HG03025 (cell line): ENCODE measurements around the gene ERC2.

ENCODE experiments used
- ATAC-seq: cut with Tn5 transposase; IDR thresholded peaks from one replicate; pipeline ENCODE4 v1.9.1; 2021; ENCODE audit warnings: mild to moderate bottlenecking, moderate library complexity; ENCODE audit not compliant: unreplicated experiment, low FRiP score

ERC2 gene

DNA sequence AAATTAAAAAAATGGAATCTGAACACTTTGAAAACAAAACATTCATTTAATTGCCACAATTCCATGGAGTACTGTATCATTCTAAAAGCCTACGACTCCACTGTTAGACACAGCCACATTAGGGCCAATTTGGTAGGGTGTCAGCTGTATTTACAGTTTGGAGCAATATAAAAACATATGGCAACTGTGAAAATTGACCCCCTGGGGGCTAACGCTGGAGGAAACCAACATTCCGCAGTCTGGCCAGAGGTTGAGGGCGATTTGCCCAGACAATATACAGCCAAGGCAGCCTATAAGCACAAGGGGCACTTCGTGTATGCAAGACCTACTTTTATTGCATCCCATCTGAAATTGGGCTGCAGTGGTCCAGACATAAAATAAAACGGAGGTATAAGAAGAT is 504.7 kb downstream of the ERC2 start:
- no peak for ATAC-seq

DNA sequence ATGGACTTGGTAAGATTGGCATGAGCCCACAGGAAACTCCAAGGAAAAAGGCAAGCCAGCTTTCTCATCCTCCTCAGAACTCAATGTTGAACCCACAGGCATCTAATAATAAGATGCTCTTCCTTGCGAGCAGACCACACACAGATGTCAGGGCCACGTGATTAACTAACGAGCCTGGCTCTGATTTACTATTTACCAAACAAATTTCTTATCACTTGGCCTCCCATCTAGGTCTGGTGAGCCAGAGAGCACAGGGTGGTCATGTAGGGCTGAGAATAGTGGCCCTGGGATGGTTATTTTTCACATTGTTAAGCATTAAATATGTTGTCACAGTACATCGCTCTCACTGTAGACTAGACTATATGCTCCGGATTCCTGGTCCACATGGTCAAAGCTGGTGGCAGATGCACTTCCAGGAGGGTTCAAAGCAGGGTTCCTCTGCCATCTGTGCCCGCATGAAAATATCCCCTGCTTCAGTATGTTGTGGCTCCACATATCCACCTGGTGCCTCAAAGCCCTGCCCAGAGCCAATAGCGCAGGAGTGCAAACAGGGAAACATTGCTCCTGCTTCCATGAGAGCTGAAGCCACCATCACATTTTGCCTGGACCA is 508.7 kb downstream of the ERC2 start:
- no peak for ATAC-seq

DNA sequence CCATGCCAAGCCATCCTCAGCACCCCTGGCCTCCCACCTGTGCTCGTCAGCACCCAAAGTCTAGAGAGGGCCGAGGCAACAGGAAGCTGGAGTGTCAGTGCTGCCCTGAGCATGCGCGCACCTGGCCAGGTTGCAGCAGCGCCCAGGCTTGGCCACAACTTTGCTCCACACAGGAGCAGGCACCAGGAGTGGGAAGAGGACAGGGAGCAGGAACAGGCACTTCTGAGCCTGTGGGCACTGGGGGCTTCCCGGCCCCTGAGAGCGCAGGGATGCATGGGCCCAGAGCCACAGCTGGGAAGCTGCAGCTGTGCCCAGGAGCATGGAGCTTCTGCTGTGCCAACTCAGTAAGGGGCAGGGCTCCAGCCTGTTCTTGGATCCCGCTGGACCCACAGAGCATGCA is 509.7 kb downstream of the ERC2 start:
- ATAC-seq = no peak

DNA sequence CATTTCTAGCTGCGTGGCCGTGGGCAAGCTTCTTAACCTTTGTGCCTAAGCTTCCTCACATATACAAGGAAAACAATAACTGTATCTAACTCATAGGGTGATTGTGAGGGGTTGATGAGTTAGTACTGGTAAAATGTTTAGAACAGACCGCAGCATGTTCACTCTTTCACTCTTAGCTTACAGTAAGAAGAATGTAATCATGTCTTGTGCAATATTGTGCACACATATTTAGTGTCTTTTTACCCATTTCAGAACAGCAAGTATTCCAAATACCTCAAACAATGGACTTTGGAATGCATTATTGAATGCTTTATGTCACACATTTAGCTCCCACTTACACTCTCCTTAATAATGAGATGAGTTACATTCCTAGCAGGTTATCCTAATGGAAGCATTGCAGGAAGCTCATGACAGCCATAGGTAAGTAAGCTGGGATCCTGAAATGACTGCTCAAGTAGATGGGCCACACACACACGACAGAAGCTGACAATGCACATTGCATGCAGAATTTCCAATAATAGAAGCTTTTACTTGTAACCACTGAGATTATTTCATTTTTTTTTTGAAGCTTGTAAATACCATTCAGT is 512.3 kb downstream of the ERC2 start:
- no peak for ATAC-seq

DNA sequence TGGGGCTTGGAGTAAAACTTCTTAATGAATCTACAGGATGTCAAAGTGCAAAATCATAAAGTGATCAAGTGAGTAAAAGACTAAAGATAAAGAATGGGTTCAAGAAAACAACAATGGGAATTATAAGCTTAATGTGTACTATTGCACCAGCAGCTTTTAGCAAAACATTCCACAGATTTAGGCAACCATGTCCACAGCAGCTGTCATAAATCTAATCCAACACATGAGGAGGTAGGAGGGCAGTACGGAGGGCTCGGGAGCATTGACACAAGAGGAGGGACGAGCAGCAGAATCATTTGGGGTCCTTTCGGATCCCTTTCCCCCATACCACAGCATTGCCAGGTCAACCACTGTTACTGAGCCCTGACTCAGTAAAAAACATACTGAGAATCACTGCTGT is 516.9 kb downstream of the ERC2 start:
- ATAC-seq = no peak

DNA sequence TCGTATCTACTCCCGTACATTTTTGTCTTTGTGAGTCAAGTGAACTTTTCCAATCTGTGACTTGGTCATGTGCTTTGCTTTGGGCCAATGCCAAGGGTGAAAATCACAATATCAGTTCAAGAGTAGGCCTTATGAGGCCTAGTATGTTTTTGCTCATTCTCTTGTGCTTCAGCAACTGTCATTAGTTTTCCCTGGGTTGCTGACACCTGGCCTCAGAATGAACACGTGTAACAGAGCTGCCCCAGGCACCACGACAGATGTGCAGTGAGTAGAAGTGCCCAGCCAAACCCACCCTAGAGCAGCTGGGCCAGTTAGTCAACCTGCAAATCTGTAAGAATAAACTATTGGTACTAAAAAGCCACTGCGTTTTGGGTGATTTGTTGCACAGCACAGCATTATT is 520.9 kb downstream of the ERC2 start:
- ATAC-seq = no peak

DNA sequence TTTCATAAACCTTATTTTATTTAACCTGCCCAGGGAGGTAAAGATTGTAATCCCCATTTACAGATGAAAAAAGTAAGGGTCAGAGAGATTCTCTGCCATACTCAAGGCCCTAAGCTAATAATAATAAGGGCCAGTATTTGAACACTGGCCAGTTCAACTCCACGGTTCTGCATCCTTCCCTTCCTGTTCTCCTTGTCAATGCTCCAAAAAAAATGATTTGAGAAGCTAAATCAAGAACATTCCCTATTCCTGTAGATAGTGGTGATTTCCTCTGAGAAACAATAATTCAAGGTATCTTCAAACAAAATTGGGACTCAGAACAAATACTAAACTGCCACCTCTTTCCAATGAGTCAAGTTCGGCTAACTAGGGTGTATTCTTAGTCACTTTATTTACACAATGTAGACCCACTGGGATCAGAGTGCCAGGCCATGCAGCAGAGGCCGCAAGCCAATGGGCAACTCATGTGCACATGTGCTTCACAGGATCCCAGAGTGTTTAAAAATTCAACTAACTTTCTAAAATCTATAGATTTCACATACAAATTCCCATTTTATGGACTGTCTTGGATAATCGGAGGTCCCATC is 521.6 kb downstream of the ERC2 start:
- ATAC-seq = no peak

DNA sequence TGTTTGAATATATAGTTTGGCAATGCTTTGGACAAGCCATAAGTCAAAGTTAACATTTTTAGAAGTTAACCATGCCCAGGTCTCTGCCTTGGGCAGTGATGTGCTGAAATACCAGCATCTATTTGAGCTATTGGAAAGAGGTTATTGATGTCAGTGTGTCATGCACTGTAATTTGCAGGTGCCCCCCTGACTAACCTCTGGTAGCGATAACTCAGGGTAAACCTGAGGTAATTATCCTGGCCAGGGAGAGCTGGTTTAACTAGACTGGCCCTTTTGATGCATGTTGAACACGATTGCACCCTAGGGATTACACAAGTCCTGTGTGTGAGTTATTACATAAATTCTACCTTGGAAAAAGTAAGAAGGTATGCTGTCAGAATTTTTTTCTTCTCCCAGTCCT is 525.4 kb downstream of the ERC2 start:
- ATAC-seq = no peak

DNA sequence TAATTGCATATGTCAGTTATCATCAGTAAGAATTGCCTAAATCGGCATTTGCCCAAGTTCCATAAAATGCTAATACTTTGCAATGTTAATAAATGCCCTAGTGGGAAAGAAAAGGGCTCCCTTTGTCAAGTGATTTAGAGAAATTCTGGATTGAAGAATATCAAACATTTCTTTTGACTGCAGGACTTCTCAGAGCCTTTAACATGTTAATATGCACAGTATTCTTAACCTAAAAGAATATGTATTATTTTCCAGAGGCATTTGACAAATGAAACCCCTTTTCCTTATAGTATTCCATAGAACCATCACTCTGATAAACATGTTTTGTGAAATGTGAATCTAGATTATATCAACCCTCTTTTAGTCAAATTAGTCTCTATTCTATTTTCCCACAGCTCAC is 529.0 kb downstream of the ERC2 start:
- ATAC-seq = no peak

DNA sequence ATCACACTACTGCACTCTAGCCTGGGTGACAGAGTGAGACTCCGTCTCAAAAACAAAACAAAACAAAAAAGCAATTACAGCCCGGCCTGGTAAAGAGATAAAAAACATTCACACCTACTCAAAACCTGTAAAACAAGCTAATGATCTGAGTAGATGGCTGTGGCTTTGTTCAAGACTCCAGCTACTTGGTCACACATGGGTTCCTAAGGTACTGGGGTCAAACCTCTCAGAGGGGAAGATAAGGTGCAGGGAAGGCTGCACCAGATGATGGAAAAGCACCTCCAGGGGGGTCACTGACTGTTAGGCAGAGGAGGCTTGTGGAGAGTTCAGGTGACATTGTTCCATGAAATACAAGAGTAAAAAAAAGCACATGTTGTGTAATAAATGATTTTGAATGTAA is 531.0 kb downstream of the ERC2 start:
- ATAC-seq = no peak

DNA sequence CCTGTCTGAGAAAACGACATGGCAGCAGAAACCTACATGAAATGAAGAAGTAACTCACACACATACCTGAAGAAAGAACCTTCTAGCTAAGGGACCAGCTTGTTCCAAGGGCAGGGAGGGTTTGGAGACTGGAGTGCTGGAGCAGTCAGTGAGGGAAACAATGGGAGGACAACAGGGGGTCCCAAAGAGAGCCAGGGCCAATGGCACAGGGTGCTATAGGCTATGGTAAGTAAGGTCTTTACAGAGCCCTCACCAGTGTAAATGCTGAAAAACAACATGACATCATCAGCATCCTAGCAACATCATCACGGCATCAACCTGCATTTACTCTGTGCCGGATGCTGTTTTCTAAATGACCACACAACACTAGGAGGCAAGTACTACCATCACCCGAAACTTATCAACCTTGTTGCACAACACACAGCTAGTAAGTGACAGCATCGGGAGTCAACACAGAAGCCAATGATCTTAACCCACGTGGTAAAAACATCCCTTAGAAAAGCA is 531.7 kb downstream of the ERC2 start:
- no peak for ATAC-seq

DNA sequence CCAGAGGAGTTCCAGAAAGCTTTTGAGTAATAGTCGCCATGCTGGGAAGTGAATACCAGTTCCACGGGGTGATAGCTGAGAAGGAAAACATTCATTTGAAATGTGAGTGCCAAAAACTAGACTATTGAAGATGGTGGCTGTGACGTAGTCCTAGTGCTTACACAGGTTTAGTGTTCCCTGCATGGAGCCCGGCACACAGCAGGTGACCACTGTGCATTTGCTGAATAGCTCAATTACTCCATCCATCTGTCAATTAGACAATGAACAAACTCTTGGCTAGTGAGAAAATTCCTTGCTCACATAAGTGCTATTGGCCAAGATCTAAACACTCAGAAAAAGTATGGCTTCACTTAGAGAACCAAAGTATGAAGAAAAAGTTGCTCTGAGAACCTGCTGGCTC is 533.0 kb downstream of the ERC2 start:
- ATAC-seq = no peak

DNA sequence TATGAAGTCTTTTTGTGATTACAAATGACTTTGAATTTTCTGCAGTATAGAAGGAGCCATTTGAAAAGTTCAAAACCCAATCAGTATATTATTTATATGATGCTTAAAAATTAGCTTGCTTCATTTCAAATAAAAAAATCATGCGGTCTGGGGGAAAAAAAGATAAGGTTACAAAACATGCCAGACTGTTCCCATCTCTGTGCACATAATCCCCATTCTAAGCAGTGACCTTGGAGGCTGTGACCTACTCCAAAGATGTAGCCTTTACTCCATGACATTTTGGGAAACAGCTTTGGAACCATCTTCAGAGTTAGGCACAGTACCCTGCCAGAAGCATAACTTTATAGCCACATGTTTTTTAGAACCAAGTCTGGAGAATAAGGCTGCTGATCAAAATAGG is 533.5 kb downstream of the ERC2 start:
- ATAC-seq = no peak

DNA sequence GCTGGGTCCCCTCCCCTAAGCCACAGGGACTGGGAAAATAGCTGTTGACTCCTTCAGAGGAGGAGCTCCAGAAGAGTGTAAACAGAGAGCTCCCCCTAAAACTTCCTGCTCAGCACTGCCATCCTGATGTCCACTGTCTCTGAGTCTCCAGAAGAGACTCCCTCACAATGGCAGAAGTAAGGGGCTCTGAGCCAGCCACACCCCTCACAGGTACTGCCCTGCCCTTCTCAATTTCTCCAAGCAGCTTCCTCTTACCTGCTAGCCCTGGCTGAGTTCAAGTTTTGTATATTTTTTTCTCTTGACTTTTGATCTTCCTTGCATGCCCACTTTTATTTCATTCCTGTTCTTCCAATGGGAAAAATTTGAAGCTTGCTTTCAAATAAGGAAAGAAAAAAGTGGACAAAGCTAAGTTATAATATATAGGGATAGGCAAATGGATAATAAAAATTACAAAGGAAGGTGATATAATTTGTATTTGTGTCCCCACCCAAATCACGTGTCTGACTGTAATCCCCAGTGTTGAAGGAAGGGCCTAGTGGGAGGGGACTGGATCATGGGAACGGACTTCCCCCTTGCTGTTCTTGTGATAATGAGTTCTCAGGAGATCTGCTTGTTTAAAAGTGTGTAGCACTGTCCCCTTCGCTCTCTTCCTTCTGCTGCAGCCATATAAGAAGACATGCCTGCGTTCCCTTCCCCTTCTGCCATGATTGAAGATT is 539.0 kb downstream of the ERC2 start:
- ATAC-seq = no peak

DNA sequence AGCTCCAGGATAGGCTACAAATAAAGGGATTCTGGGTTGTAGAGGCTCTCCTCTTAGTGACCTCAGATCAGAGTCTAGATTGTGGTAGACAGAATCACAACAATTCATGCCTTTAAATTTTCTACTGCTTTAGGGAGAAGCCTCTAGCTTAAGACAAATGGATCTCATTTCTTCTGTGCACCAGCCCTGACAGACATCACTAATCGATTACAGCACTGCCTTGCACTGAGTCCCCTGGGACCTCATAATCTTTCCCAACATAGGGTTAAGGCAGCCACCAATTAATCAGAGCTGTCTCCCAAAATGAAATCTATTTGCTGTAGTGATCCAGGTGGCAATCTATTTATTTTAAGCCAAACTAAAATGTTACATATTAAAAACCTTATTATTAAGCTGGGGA is 544.6 kb downstream of the ERC2 start:
- ATAC-seq = no peak

DNA sequence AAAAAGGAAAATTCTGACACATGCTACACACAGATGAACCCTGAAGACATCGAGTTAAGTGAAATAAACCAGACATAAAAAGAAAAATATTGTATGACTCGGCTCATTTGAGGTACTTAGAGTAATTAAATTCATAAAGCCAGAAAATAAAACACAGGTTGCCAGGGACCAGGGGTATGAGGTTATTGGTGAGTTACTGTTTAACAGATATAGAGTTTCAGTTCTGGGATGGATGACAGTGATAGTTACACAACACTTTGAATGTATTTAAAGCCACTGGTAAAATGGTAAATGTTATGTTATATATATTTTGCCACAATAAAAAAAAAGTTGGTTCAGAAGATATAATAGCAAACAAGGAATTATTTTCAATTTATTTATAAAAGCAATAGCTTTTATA is 545.1 kb downstream of the ERC2 start:
- ATAC-seq = no peak

DNA sequence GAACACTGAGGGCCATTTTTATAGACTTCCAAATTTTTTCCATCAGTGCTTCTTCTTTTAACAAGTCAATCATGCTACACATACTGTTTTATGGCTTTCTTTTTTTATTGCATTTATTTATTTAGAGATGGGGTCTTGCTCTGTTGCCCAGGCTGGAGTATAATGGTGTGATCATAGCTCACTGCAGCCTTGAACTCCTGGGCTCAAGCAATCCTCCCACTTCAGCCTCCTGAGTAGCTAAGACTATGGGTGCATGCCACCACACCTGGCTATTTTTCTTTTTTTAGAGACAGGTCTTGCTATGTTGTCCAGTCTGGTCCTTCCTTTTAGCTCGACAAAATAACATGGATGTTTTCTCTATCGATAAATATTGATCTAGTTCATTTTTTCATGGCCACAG is 555.4 kb downstream of the ERC2 start:
- no peak for ATAC-seq

DNA sequence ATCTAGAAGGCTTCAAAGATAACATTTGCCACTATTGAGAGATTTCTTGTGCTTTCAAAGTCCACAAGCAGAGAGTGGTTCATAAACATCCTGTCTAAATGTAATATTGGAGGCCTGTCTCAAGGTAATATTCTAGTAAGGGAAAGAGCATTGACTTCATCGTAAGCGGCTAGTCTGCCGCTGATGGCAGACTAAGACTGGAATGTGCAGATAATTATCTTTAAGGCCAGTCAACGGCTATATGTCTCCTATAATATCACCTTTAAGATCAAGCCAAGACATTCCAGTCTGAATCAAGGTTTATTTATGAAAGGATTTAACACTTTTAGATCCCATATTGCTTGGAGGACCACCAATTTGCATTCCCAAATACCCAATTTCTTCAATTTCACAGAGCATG is 557.0 kb downstream of the ERC2 start:
- ATAC-seq = no peak

DNA sequence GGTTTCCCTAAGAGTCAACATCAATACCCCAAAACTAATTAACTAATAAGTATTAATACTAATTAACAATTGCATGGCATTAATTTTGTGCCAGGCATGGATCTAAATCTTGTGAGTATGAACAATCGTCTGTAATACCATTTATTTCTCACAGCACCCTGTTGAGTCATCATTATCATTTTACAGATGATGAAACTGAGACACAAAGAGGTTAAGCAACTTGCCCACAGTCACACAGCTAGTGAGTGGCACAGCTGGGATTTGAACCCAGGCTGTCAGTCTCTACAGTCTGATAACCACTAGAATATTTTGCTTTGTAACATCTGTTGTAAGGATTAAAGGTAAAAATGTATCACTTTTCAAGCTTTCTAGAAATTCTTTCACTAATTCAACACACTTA is 557.7 kb downstream of the ERC2 start:
- ATAC-seq = no peak

DNA sequence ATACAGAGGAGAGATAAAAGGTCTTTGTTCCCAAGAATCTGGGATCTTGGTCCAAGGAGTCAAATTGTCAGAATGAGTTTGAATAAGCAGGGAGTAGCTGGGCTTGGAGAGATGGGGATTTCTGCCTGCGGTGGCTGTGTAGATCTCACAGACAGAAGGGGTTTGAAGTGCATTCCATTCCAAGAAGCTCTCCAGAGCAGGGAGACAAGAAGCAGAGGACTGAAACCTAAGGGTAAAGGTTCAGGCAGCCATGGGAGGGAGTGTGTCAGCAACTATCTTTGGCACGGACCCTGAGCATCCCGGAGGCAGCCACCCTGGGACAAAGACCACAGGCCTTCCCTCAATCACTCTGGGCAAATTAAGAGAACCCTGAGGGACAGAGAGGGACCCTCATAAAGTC is 558.9 kb downstream of the ERC2 start:
- ATAC-seq = no peak

DNA sequence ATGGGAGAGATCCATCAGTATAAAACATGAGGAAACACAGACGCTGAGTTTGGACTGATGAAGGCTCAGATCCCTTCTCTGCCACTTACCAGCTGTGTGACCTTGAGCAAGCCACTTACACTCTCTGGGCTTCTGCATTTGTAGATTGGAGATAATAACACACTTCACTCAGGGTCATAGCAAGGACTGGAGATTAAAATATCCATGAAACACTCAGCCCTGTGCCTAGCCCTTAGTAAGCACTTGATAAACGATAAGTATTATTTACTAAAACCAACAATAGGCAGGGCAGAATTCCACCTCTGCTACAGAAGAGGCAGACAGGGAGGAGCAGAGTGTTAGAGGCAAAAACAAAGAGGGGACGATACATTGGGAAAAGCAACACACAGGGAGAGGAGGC is 560.7 kb downstream of the ERC2 start:
- ATAC-seq = no peak

DNA sequence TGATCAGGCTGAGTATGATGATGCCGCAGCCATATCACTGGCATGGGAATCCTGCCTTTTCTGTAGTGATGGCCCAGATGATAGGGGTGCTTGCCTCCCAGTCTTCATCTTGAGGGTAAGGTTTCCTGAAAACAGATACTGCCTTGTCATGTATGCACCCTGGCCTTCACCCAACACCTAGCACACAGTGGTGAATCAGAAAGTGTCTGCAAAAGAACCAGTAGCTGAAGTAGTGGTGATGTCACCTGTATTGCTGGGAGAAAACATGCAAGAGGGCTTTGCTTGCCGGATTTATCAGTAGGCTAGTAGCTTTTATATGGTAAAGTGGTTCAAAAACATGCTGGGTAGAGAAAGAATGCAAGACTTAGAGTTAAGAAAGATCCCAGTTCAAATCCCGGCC is 561.4 kb downstream of the ERC2 start:
- ATAC-seq = no peak
